Prostate gland (tissue), 2 donors: ENCODE measurements around the gene CMTM3. TPM values are rescaled to one million over a fixed set of nuclear protein-coding genes. Genes with fewer than 3 reads are reported as not detected.
A peak's percentile ranks its signal among the peaks of the same experiment; 100 is the strongest.

ENCODE experiments used
- DNase-seq: peaks from one replicate; pipeline ENCODE4 v3.0.0-alpha.2; 2019; ENCODE audit warnings: low spot score
- H3K27ac ChIP-seq, 2 donors: fragments of 200-600 bp; sonication (generic); 2 replicates each; pipeline ENCODE4 v1.5.1; 2017 to 2019
- H3K27me3 ChIP-seq: fragments of 200-600 bp; sonication (generic); replicated peaks from 2 replicates; pipeline ENCODE4 v1.5.1; 2019; ENCODE audit not compliant: insufficient read depth
- H3K36me3 ChIP-seq, 2 donors: fragments of 200-600 bp; sonication (generic); 1 replicate in 1 of 2; 2 replicates in 1 of 2; pipeline versions ENCODE4 v1.5.1 to v1.8.1; 2017 to 2019
- H3K4me1 ChIP-seq: fragments of 200-600 bp; sonication (generic); replicated peaks from 2 replicates; pipeline ENCODE4 v1.5.1; 2019
- H3K4me3 ChIP-seq, 2 donors: fragments of 200-600 bp; sonication (generic); 2 replicates each; pipeline ENCODE4 v1.5.1; 2017 to 2019
- H3K9me3 ChIP-seq: fragments of 200-600 bp; sonication (generic); 2 replicates; pipeline ENCODE4 v1.5.1; 2017
- POLR2A ChIP-seq: fragments of 450-650 bp; IDR thresholded peaks from one replicate; pipeline ENCODE4 v1.6.1; 2016; ENCODE audit warnings: antibody characterized with exemption, mild to moderate bottlenecking
- POLR2AphosphoS5 ChIP-seq: sonication (generic); formaldehyde crosslinking; IDR thresholded peaks from one replicate; pipeline ENCODE4 v1.6.1; 2017; ENCODE audit warnings: antibody characterized with exemption
- WGBS: methylation state at CpG from one replicate; pipeline ENCODE4 v1.1.5; 2018; 5-methylcytosine and 5-hydroxymethylcytosine counted together
- intact Hi-C: fragments of 100-400 bp; cut with DNase I; formaldehyde crosslinking; loops from one replicate; pipeline ENCODE4 v1.14.2; 2022
- total RNA-seq, 2 donors: library from RNA; depleted of rRNA; stranded (reverse); fragments of >200 nt; gene quantifications; one replicate each; pipeline ENCODE4 v1.1.0, GENCODE V29; 2016
- TF ChIP-seq, protein P1 (sequence below), 4 experiments: fragments of 200-600 bp in 2 of 4; fragments of 450-650 bp in 2 of 4; sonication (generic) in 2 of 4; IDR thresholded peaks; 1 replicate in 3 of 4; 2 replicates in 1 of 4; pipeline ENCODE4 v1.5.1; 2016 to 2019; ENCODE audit warnings: antibody characterized with exemption in 4 of 4, mild to moderate bottlenecking in 2 of 4, moderate library complexity in 2 of 4

Gene CMTM3
- total RNA-seq, 2 donors from 2014 or later: 10.7 to 133 TPM

DNA sequence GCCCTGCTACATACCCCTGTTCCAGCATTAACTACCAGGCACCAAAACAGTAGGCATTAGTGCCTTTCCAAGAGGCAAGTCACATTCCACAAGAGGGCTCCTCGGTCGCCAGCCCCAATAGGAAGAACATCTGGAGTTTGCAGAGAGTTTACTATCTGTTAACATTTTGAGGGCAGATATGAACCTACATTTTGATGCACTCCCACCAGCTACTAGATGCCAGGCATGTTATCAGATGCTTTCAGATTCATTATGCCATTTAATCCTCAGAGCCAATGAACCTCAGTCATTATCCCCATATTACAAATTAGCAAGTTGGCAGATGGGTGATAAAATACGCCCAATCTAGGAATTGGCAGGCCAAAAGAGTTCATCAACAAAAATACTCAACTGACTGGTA lies 29.4 kb upstream of the CMTM3 start:
- no peaks in the 10 kb centered on the region for H3K36me3 ChIP-seq
- no peak for DNase-seq

GRCh38 chr16:66576296-66576695 lies 28.2 kb upstream of the CMTM3 start:
- Histone ChIP-seq H3K9me3 (no peaks in the 10 kb centered on the region), H3K27me3 (no peaks in the 10 kb centered on the region), H3K4me3 (no peak overlapping the region), H3K4me1 (no peaks in the 10 kb centered on the region), H3K27ac (no peak overlapping the region), H3K36me3 (no peaks in the 10 kb centered on the region)
- intact Hi-C loops: no loop called here
- 90% methylated on average over 5 of the region's 5 CpGs for WGBS
- no peak for TF ChIP-seq POLR2AphosphoS5
- TF ChIP-seq, protein P1, sequence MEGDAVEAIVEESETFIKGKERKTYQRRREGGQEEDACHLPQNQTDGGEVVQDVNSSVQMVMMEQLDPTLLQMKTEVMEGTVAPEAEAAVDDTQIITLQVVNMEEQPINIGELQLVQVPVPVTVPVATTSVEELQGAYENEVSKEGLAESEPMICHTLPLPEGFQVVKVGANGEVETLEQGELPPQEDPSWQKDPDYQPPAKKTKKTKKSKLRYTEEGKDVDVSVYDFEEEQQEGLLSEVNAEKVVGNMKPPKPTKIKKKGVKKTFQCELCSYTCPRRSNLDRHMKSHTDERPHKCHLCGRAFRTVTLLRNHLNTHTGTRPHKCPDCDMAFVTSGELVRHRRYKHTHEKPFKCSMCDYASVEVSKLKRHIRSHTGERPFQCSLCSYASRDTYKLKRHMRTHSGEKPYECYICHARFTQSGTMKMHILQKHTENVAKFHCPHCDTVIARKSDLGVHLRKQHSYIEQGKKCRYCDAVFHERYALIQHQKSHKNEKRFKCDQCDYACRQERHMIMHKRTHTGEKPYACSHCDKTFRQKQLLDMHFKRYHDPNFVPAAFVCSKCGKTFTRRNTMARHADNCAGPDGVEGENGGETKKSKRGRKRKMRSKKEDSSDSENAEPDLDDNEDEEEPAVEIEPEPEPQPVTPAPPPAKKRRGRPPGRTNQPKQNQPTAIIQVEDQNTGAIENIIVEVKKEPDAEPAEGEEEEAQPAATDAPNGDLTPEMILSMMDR (IDR thresholded peaks at IDR 0.05): no peak
- TF ChIP-seq POLR2A: no peak
- DNase-seq: no peak

More for the DNA sequence above, 29.4 kb upstream of the CMTM3 start:
- H3K27me3 ChIP-seq: no peaks in the 10 kb centered on the region
- no peaks in the 10 kb centered on the region for H3K4me1 ChIP-seq
- intact Hi-C loops: no loop called here
- no peak for TF ChIP-seq POLR2A
- TF ChIP-seq, protein P1 (IDR thresholded peaks at IDR 0.05): no peak
- TF ChIP-seq POLR2AphosphoS5: no peak
- H3K4me3 ChIP-seq: no peak overlapping the region
- H3K27ac ChIP-seq: no peak overlapping the region
- WGBS: 97% methylated on average over 3 of the region's 3 CpGs
- H3K9me3 ChIP-seq: no peaks in the 10 kb centered on the region

GRCh38 chr16:66578651-66579531 lies 25.6 kb upstream of the CMTM3 start, which contains the start of gene CMTM2:
TSS of gene CMTM2 (plus strand) at chr16:66579463. CDS start at chr16:66579608, 145 bp downstream.
- 23% methylated on average over 73 of the region's 77 CpGs for WGBS
- no peak for TF ChIP-seq POLR2AphosphoS5
- TF ChIP-seq, protein P1 (IDR thresholded peaks at IDR 0.05): no peak
- no peak for TF ChIP-seq POLR2A
- intact Hi-C loops: no loop called here

GRCh38 chr16:66580605-66581209 lies 23.8 kb upstream of the CMTM3 start:
- no peak overlapping the region for H3K27ac ChIP-seq
- DNase-seq: no peak

More at GRCh38 chr16:66578651-66579531, 25.6 kb upstream of the CMTM3 start, which contains the start of gene CMTM2:
- Histone ChIP-seq H3K36me3 (no peaks in the 10 kb centered on the region), H3K4me1 (no peaks in the 10 kb centered on the region), H3K4me3 (peak within 1 kb of the TSS; percentile 5 to 14), H3K27ac (no peak within 1 kb of the TSS), H3K27me3 (no peaks in the 10 kb centered on the region), H3K9me3 (no peaks in the 10 kb centered on the region)
- DNase-seq: no peak

More at GRCh38 chr16:66580605-66581209, 23.8 kb upstream of the CMTM3 start:
- Histone ChIP-seq H3K36me3 (no peaks in the 10 kb centered on the region), H3K27me3 (no peaks in the 10 kb centered on the region), H3K9me3 (no peaks in the 10 kb centered on the region), H3K4me1 (no peaks in the 10 kb centered on the region), H3K4me3 (no peak overlapping the region)
- intact Hi-C loops: no loop called here
- 53% methylated on average over 4 of the region's 4 CpGs for WGBS
- TF ChIP-seq, protein P1 (IDR thresholded peaks at IDR 0.05): no peak
- TF ChIP-seq POLR2AphosphoS5 (no peak), POLR2A (no peak)
